GM19238 (cell line): ENCODE measurements around the gene ADAM22.

Experiments used
- DNase-seq: peaks from one replicate; pipeline ENCODE4 v3.0.0; 2011; ENCODE audit warnings: low spot score; ENCODE audit not compliant: insufficient read length

The ADAM22 gene

GRCh38 chr7:87948371-87948770 is 14.3 kb downstream of the ADAM22 start:
- no peak for DNase-seq

DNA sequence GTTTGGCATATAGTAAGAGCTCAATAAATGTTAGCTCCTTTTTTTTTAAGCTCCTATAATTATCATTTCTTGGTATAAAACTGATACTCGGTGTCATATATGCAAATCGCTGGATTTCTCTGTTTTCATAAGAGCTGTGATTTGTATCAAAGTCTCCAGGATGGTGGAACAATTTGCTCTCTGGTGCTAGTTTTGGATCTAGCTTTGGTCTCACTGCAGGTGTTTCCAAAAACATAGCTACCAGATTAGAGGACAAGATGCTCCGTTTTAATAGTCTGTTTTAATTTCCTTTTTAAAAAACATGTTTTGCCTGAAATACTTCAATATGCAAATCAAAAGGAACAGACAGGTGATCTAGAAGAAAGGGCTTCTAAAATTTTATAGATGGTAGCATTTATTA is 25.3 kb downstream of the ADAM22 start:
- no peak for DNase-seq

GRCh38 chr7:87960239-87960638 is 26.2 kb downstream of the ADAM22 start:
- no peak for DNase-seq

DNA sequence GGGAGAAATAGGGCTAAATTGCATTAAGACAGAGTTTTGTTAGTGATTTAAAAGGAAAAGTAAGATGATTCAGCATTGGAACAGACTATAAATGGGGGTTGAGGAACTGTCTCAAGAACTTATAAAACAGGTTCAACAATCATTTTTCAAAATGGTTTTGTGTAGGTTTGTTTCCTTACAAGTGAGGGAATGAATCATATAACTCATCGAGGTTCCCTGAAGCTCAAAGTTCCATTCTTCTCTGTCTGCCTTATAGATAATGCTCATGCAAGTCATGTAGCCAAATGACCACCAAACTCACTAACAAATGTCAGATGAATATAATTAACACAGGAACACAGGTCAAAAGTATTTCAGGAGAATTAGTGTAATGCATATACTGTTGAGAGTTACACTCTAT is 27.7 kb downstream of the ADAM22 start:
- no peak for DNase-seq

- DNase-seq: no peak
Measured at GRCh38 chr7:87966271-87966670, 32.2 kb downstream of the ADAM22 start.

GRCh38 chr7:87968021-87968420 is 34.0 kb downstream of the ADAM22 start:
- no peak for DNase-seq

- DNase-seq: no peak
Measured at GRCh38 chr7:87982116-87982515, 48.1 kb downstream of the ADAM22 start.

DNA sequence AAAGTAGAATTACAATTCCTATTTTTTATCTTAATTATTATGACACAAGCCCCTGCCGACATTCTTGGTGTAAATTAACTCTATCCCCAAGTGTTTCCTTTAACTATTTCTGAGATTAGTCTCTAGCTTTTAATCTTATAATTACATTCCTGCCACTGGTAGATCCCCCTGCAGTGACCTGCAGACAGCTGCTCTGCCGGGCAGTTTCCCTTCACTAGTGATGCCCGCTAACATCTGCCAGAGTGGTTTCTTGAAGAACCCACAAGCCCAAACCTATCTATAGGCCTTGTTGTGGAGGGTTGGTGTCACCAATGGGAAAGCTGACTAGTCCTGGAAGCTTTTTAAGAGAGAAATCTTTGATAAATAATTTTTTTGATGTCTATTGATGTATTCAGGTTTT is 50.0 kb downstream of the ADAM22 start:
- no peak for DNase-seq

DNA sequence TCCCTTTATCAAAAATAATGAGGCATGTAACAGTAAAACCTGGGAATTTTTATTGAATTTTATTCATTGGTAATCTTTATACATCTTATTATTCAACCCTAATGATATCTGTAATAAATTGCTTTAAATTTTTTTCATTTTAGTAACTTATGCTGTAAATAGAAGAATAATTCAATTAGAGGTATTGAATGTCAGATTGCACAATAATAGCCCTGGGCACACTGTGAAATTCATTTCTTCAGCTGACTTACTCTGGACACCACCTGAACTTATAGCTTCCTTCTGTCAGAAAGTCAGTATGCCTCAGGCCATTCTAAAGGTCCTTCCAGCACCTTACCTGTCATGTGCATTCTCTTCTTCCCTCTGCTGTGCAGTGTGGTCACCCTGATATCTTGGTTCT is 59.2 kb downstream of the ADAM22 start:
- DNase-seq: no peak

DNA sequence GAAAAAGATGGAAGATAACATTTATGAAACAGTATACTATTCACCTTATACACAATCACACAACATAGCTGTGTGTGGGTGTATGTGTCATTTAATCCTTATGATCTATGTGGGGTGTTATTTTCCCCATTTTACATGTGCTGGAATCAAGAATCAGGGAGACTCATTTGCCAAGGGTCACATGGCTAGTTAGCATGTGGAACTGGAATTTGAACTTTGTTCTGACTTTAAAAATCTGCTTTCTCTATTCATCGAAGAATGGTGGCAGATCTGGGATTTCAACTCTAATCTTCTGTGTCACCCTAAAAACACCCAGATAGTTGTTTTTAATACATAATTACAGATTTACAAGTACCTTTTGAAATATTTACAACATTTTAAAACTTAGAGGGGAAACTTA is 65.2 kb downstream of the ADAM22 start:
- no peak for DNase-seq

DNA sequence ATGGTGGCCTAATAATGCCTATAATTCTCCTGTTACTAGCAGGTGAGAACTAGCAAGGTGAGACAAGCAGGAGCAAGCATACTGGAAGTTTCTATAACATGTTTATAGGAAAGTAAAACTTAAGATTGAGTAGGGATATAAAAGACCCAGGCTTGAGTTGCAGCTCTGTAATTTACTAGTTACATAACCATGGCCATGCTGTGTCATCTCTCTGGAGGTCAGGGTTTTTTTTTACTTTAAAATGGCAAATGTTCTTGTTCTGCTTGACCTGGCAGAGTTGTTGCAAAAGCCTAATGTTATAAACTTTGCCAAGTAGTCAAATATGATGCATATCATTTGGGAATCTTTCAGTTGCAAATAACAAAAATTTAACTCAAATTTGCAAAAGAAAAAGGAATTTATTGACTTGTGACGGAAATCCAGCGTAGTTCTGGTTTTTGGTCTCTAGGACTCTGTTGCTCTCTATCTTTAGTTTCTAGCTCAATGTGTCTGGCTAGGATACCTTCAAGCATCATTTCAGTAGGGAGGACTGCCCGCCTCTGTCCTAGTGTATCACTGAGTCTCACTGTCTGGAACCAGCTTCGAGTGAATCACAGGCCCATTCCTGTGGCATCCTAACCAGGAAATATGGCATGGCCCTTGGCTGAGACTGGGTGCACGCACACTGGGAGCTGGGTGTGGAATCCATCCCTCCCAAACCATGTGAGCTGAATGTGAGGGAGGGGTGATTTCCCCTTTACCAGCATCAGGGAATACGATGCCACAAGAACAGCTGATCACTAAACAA is 67.9 kb downstream of the ADAM22 start:
- no peak for DNase-seq

DNA sequence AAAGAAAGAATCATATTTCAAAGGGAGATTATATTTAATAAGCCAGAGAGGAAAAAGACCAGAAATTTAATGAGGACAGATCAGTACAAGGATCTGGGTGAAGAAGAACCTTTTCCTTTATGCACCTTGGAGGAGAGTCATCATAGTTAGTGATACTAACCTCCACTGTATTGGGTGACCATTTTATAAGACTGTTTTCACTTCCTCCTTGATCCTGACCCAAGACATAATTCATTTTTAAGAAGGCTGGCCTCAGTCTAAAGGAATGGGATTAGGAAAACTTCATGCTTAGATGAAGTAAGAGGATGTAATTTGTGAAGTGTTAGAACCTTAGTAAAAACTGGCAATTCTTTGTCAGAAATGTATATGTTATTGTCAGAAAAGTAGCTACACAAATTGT is 68.6 kb downstream of the ADAM22 start:
- DNase-seq: no peak

DNA sequence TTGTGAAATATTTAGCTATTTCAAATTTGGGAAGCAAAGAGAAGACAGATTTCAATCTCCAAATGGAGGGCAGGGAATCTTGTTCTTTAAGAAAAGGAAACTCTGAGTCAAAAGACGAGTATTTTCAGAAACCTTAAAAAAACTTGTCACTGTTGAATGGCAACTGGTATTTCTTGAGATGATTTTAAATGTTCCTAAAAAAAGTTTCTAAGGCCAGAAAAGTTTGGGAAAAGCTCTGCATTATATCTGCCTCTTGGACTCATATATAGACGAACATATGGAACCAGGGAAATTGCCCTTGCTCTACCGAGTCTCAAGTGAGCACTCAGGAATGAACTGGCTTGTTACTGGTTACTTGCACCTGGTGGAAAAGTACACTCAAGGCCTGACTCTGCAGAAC is 69.5 kb downstream of the ADAM22 start:
- no peak for DNase-seq

DNA sequence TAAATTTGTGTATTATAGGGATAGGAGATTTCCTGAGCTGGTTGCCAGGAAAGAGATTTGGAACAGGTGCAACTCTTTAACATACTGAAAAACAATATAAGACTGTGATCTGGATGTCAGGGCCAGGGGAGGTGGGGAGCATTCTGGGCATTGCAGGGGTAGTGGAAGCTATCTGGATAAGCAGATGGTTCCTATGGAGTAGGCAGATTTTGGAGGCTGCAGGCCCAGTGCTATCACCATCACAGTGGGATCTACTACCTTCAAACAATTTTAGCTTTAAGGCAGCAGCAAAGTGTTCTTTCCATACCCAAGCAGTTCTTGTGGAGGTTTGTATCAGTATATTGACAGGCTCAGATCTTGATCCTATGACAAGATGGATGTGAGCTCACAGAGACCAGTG is 71.1 kb downstream of the ADAM22 start:
- DNase-seq: no peak

DNA sequence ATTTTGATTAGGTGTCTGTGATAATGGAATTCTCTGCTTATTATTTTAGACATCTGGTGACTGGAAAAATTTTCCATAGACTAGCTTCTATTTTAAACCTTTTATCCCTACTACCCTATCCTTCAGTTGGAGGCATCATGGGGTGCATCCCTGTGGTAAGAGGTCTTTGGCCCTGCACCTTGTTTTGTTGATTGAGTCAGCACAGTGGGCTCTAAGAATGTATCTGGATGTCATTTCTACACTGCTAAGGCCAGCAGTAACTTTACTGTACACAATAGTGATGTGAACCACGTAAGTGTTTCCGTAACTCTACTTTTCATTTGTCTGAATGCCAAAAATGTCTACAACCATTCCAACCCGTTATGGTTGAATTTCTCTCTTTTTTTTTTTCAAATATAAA is 75.6 kb downstream of the ADAM22 start:
- DNase-seq: no peak

GRCh38 chr7:88012086-88012485 is 78.0 kb downstream of the ADAM22 start:
- DNase-seq: no peak

DNA sequence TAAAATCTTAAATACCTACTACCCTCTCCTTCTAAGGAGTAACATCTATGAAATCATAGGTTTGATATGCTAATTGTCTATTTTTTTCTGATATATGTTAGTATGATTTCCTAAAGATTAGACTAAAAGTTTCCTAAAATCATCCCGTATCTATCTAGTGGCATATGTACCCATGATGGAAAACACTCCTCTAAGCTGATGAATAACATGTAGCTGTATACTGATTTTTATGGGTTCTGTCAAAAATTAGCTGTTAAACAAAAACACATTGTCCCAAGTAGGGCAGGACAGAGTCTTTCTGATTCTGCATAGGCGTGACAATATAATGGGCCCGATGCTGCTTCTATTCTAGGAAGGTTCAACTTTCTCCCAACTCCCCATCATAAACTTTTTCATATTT is 79.9 kb downstream of the ADAM22 start:
- no peak for DNase-seq

DNA sequence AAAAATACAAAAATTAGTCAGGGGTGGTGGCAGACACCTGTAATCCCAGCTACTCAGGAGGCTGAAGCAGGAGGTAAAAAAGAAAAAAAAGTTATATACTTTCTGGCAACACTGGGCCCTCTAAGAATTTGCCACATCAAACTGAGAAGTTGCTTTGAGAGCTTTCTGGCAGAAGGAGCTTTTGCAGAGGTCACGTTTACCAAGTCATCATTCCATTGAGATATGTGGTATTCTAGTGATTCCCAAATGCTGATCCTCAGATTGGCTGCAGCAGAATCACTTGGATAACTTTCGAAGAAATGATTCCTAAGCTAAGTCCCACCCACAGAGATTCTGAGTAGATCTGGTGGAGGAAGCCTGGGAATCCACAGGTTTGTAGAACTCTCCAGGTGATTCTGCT is 80.5 kb downstream of the ADAM22 start:
- no peak for DNase-seq

DNA sequence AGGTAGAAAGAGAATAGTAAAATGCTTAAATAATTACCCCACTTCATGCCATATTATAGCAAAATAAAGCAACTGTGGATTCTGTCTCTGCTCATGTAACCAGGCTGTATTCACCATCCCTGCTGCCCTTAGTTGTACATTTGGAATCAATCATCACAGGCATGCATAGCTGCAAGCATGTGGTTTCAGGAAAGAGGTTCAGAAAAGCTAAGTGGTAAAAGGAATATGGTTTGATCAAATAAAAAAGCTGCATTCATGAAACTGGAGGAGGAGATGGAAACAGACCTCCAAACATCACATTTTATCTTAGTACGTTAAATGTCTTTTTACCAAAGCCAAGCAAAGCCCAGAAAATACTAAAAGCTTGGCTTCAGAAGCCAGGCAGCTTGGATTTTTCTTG is 81.3 kb downstream of the ADAM22 start:
- DNase-seq: no peak

DNA sequence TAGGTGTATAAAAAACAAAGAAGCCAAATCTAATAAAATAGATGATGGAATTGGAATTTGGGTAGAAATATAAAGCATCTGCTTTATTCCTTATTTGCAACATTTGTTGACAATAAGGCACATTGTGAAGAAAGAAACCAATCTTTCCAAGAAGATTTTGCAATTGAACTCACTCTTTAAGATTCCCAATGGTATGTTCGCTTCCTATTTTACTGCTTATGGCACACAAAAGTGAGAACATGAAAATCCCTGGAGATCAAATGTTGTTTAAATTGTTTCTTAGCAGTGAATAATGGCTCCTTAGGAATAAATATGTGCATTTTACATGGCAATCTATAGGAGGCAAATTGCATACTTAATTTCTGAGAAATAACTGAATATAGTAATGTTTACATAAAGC is 84.5 kb downstream of the ADAM22 start:
- no peak for DNase-seq

- DNase-seq: no peak
Measured at GRCh38 chr7:88020953-88021665, 87.1 kb downstream of the ADAM22 start.

DNA sequence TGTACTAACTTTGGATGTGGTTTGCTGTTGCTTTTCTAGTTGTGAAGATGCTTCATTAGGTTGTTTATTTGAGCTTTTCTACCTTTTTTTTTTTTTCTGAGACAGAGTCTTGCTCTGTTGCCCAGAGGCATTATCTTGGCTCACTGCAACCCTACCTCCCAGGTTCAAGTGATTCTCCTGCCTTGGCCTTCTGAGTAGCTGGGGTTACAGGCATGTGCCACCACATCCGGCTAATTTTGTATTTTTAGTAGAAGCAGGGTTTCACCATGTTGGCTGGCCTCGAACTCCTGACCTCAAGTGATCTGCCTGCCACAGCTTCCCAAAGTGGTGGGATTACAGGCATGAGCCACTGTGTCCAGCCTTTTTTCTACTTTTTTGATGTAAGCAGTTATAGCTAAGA is 93.7 kb downstream of the ADAM22 start:
- DNase-seq: no peak

- no peak for DNase-seq
Measured at GRCh38 chr7:88034083-88034695, 100.1 kb downstream of the ADAM22 start.
